CD14-positive monocyte (primary cell): ENCODE measurements around the gene SLC1A7. TPM values are rescaled to one million over a fixed set of nuclear protein-coding genes. Genes with fewer than 3 reads are reported as not detected.

Source experiments
- DNase-seq, 3 donors: peaks; one replicate each; pipeline ENCODE4 v3.0.0-alpha.2; 2011 to 2022
- H2AFZ ChIP-seq: 2 replicates; pipeline ENCODE4 v1.6.0; 2012; ENCODE audit warnings: mild to moderate bottlenecking, low read depth, low read length, inconsistent platforms; ENCODE audit not compliant: insufficient read depth, poor library complexity, severe bottlenecking
- H3K27ac ChIP-seq, 2 donors: 1 replicate in 1 of 2; 2 replicates in 1 of 2; pipeline ENCODE4 v1.5.1; 2012 to 2013; ENCODE audit warnings: low read length in 2 of 2, control low read depth in 1 of 2, inconsistent platforms in 1 of 2, low read depth in 1 of 2, mild to moderate bottlenecking in 1 of 2
- H3K27me3 ChIP-seq, 2 donors: one replicate each; pipeline versions ENCODE4 v1.6.0 to v1.6.1; 2011 to 2013; ENCODE audit warnings: low read length in 2 of 2; ENCODE audit not compliant: control insufficient read depth in 2 of 2, insufficient read depth in 2 of 2
- H3K36me3 ChIP-seq, 2 donors: replicated peaks in 1 of 2; 1 replicate in 1 of 2; 2 replicates in 1 of 2; pipeline versions ENCODE4 v1.5.1 to v1.6.1; 2012 to 2013; ENCODE audit warnings: low read length in 2 of 2, control low read depth in 1 of 2, inconsistent platforms in 1 of 2, mild to moderate bottlenecking in 1 of 2; ENCODE audit not compliant: insufficient read depth in 2 of 2, control insufficient read depth in 1 of 2
- H3K4me1 ChIP-seq, 2 donors: 1 replicate in 1 of 2; 2 replicates in 1 of 2; pipeline versions ENCODE4 v1.5.1 to v1.6.1; 2012 to 2013; ENCODE audit warnings: low read length in 2 of 2, control low read depth in 1 of 2, inconsistent platforms in 1 of 2, mild to moderate bottlenecking in 1 of 2, moderate library complexity in 1 of 2; ENCODE audit not compliant: insufficient read depth in 2 of 2, control insufficient read depth in 1 of 2
- H3K4me2 ChIP-seq: replicated peaks from 2 replicates; pipeline ENCODE3; 2012; ENCODE audit warnings: low read length, moderate library complexity, mild to moderate bottlenecking; ENCODE audit not compliant: poor library complexity, severe bottlenecking; ENCODE audit errors: extremely low read depth
- H3K4me3 ChIP-seq, 3 experiments: fragments of 200-600 bp in 1 of 3; sonication (generic) in 1 of 3; replicated peaks in 1 of 3; 1 replicate in 2 of 3; 2 replicates in 1 of 3; pipeline ENCODE4 v1.5.1; 2011 to 2013; ENCODE audit warnings: low read length in 3 of 3, mild to moderate bottlenecking in 3 of 3, control low read depth in 2 of 3, low read depth in 2 of 3, inconsistent platforms in 1 of 3, moderate library complexity in 1 of 3
- H3K79me2 ChIP-seq: 2 replicates; pipeline ENCODE4 v1.6.0; 2012; ENCODE audit warnings: mild to moderate bottlenecking, control low read depth, inconsistent platforms, low read length, moderate library complexity; ENCODE audit not compliant: insufficient read depth
- H3K9ac ChIP-seq: 2 replicates; pipeline ENCODE4 v1.6.0; 2017; ENCODE audit warnings: low read length, mild to moderate bottlenecking; ENCODE audit not compliant: insufficient read depth, poor library complexity, severe bottlenecking
- H3K9me3 ChIP-seq, 2 donors: replicated peaks in 1 of 2; 1 replicate in 1 of 2; 2 replicates in 1 of 2; pipeline versions ENCODE4 v1.5.1 to v1.6.1; 2012 to 2013; ENCODE audit warnings: low read length in 2 of 2, control low read depth in 1 of 2; ENCODE audit not compliant: control insufficient read depth in 1 of 2, insufficient read depth in 1 of 2
- H4K20me1 ChIP-seq: 2 replicates; pipeline ENCODE4 v1.6.0; 2012; ENCODE audit warnings: mild to moderate bottlenecking, low read length, control low read depth, moderate library complexity; ENCODE audit not compliant: insufficient read depth
- H3K27ac Mint-ChIP-seq, 7 donors: one replicate each; pipeline ENCODE4 v1.8.0; 2020; ENCODE audit warnings: mild to moderate bottlenecking in 7 of 7, mixed read lengths in 7 of 7, moderate library complexity in 6 of 7, inconsistent platforms in 2 of 7
- H3K27me3 Mint-ChIP-seq, 3 donors: one replicate each; pipeline ENCODE4 v1.8.0; 2021 to 2022; ENCODE audit warnings: low read depth in 3 of 3, mild to moderate bottlenecking in 3 of 3, mixed read lengths in 3 of 3, moderate library complexity in 3 of 3, inconsistent platforms in 1 of 3
- H3K36me3 Mint-ChIP-seq, 2 donors: one replicate each; pipeline ENCODE4 v1.8.0; 2020; ENCODE audit warnings: mixed read lengths in 2 of 2, inconsistent platforms in 1 of 2, mild to moderate bottlenecking in 1 of 2
- H3K4me1 Mint-ChIP-seq: one replicate; pipeline ENCODE4 v1.8.0; 2020; ENCODE audit warnings: mild to moderate bottlenecking, mixed read lengths
- H3K4me3 Mint-ChIP-seq, 2 donors: one replicate each; pipeline ENCODE4 v1.8.0; 2020; ENCODE audit warnings: mild to moderate bottlenecking in 2 of 2, mixed read lengths in 2 of 2, moderate library complexity in 1 of 2
- H3K9me3 Mint-ChIP-seq, 7 donors: one replicate each; pipeline ENCODE4 v1.8.0; 2020 to 2022; ENCODE audit warnings: mixed read lengths in 7 of 7, mild to moderate bottlenecking in 6 of 7, moderate library complexity in 6 of 7, inconsistent platforms in 2 of 7
- WGBS: methylation state at CpG from one replicate; pipeline ENCODE4 v1.1.5; 2013; ENCODE audit warnings: missing lambda C conversion rate; ENCODE audit not compliant: insufficient coverage; 5-methylcytosine and 5-hydroxymethylcytosine counted together
- intact Hi-C, 2 donors: fragments of 100-400 bp; cut with micrococcal nuclease; formaldehyde crosslinking; loops; one replicate each; pipeline versions ENCODE4 v1.15.0 to v1.15.1; 2023
- polyA plus RNA-seq, 3 donors: library from polyadenylated mRNA; depleted of rRNA in 1 of 3; unstranded in 2 of 3; stranded (reverse) in 1 of 3; fragments of 300-500 nt in 2 of 3; fragments of >200 nt in 1 of 3; fragmentation: Illumina TruSeq in 2 of 3; gene quantifications; 1 replicate in 2 of 3; 2 replicates in 1 of 3; pipeline ENCODE4 v1.2.3, GENCODE V29; 2012 to 2021
- TF ChIP-seq, protein P1 (sequence below): fragments of 200-600 bp; IDR thresholded peaks from one replicate; pipeline ENCODE4 v1.8.0; 2022; ENCODE audit warnings: antibody characterized with exemption, mild to moderate bottlenecking

The SLC1A7 gene
- polyA plus RNA-seq, 3 donors = not detected

DNA sequence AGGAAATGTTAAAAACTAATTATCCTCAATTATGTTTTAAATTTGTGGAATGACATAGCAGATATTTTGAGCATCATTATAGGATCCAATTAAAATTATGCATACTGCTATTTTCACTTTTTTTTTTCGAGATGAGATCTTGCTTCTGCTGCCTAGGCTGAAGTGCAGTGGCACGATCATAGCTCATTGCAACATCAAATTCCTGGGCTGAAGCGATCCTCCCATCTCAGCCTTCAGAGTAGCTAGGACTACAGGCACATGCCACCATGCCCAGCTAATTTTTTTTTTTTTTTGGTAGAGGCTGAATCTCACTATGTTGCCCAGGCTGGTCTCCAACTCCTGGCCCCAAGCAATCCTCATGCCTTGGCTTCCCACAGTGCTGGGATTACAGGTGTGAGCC lies 11.3 kb upstream of the SLC1A7 start:
- no peaks in the 10 kb centered on the region for H3K36me3 ChIP-seq
- no peak for DNase-seq
- no peak overlapping the region for H3K9ac ChIP-seq
- H3K4me2 ChIP-seq = no peak overlapping the region
- H3K36me3 Mint-ChIP-seq = no peaks in the 10 kb centered on the region
- intact Hi-C loops = no loop called here
- H3K27me3 Mint-ChIP-seq = peaks cover 3 to 9% (median 7%) of the 10 kb centered on the region in 3 donors
- TF ChIP-seq, protein P1, sequence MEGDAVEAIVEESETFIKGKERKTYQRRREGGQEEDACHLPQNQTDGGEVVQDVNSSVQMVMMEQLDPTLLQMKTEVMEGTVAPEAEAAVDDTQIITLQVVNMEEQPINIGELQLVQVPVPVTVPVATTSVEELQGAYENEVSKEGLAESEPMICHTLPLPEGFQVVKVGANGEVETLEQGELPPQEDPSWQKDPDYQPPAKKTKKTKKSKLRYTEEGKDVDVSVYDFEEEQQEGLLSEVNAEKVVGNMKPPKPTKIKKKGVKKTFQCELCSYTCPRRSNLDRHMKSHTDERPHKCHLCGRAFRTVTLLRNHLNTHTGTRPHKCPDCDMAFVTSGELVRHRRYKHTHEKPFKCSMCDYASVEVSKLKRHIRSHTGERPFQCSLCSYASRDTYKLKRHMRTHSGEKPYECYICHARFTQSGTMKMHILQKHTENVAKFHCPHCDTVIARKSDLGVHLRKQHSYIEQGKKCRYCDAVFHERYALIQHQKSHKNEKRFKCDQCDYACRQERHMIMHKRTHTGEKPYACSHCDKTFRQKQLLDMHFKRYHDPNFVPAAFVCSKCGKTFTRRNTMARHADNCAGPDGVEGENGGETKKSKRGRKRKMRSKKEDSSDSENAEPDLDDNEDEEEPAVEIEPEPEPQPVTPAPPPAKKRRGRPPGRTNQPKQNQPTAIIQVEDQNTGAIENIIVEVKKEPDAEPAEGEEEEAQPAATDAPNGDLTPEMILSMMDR = no peak
- no peaks in the 10 kb centered on the region for H3K9me3 Mint-ChIP-seq
- WGBS = no CpG with 5 or more reads among the region's 3 CpGs
- H3K27me3 ChIP-seq = no peaks in the 10 kb centered on the region
- H3K79me2 ChIP-seq = no peaks in the 10 kb centered on the region
- H3K4me3 Mint-ChIP-seq = no peak overlapping the region
- H3K4me3 ChIP-seq = no peak overlapping the region
- no peaks in the 10 kb centered on the region for H4K20me1 ChIP-seq
- H3K4me1 Mint-ChIP-seq = no peaks in the 10 kb centered on the region
- no peaks in the 10 kb centered on the region for H3K9me3 ChIP-seq
- no peak overlapping the region for H3K27ac ChIP-seq
- H3K27ac Mint-ChIP-seq = no peak overlapping the region
- H3K4me1 ChIP-seq = no peaks in the 10 kb centered on the region
- H2AFZ ChIP-seq = no peak overlapping the region

DNA sequence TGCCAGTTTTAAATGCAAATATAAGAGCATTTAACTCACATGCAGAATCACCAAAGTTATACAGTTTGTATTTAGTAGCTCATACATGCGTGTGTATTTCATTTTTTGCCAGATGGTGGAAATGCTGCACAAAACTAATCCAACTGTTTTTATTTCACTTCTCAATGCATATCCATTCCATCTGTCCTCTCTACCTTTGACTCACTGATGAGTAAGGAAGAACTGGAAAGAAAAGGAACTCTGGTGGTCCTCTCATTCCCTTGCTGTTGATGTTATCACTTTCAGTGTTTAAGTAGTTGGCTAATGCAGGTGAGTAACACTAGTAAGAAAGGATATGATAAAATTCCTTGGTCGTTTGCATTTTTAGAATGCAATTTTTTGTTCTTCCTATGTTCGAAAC lies 5.7 kb upstream of the SLC1A7 start:
- WGBS = no CpG with 5 or more reads among the region's 3 CpGs
- no peak overlapping the region for H3K27ac ChIP-seq
- peaks cover 6 to 10% (median 6%) of the 10 kb centered on the region in 3 donors for H3K27me3 Mint-ChIP-seq
- H3K27me3 ChIP-seq = no peaks in the 10 kb centered on the region
- H3K4me3 ChIP-seq = no peak overlapping the region
- no peaks in the 10 kb centered on the region for H3K36me3 Mint-ChIP-seq
- no peaks in the 10 kb centered on the region for H3K4me1 ChIP-seq
- intact Hi-C loops = no loop called here
- no peaks in the 10 kb centered on the region for H3K36me3 ChIP-seq
- H3K79me2 ChIP-seq = no peaks in the 10 kb centered on the region
- DNase-seq = no peak
- no peaks in the 10 kb centered on the region for H3K9me3 ChIP-seq
- H4K20me1 ChIP-seq = no peaks in the 10 kb centered on the region
- no peak overlapping the region for H2AFZ ChIP-seq
- H3K4me1 Mint-ChIP-seq = no peaks in the 10 kb centered on the region
- no peaks in the 10 kb centered on the region for H3K9me3 Mint-ChIP-seq
- H3K4me3 Mint-ChIP-seq = no peak overlapping the region
- TF ChIP-seq, protein P1 = no peak
- no peak overlapping the region for H3K9ac ChIP-seq
- H3K4me2 ChIP-seq = no peak overlapping the region
- H3K27ac Mint-ChIP-seq = no peak overlapping the region
